Measurements from ENCODE around the gene ADCY3. TPM values are rescaled to one million over a fixed set of nuclear protein-coding genes. Genes with fewer than 3 reads are reported as not detected.

The ADCY3 gene
- polyA plus RNA-seq, 3 donors = 2.5 to 9.3 (median 3.5) TPM

DNA sequence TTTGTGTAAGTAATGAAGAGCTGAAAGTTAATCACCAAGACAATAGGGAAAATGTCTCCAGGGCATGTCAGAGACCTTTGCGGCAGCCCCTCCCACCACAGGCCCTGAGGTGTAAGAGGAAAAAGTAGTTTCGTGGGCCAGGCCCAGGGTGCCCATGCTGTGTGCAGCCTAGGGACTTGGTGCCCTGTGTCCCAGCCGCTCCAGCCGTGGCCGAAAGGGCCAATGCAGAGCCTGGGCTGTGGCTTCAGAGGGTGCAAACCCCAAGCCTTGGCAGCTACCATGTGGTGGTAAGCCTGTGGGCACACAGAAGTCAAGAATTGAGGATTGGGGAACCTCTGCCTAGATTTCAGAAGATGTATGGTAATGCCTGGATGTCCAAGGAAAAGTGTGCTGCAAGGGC, 74.3 kb downstream of the ADCY3 start:
- peaks cover 0 to 2% (median 0%) of the 10 kb centered on the region in 3 donors for H3K27me3 Mint-ChIP-seq (ENCODE audit: low read depth in 3 of 3)
- H3K9me3 Mint-ChIP-seq = peaks cover 22 to 32% (median 28%) of the 10 kb centered on the region in 7 donors
- peak overlapping the region in 1 of 7 donors; percentile 18 for H3K27ac Mint-ChIP-seq
- 100% methylated on average over 5 of the region's 5 CpGs for WGBS (ENCODE audit: insufficient coverage)
- no peaks in the 10 kb centered on the region for H3K4me1 ChIP-seq (ENCODE audit: control insufficient read depth in 1 of 2, insufficient read depth in 2 of 2, low read length in 2 of 2)
- no peaks in the 10 kb centered on the region for H3K79me2 ChIP-seq (ENCODE audit: insufficient read depth, low read length)
- no peak overlapping the region for H3K4me3 Mint-ChIP-seq
- no peak overlapping the region for H3K4me3 ChIP-seq (replicated peaks in 1 of 3; ENCODE audit: low read depth in 2 of 3, low read length in 3 of 3)
- intact Hi-C loops (cut with micrococcal nuclease) = no loop called here
- H3K4me2 ChIP-seq (replicated peaks; ENCODE audit: extremely low read depth, low read length, poor library complexity, severe bottlenecking) = no peak overlapping the region
- TF ChIP-seq, protein P1, sequence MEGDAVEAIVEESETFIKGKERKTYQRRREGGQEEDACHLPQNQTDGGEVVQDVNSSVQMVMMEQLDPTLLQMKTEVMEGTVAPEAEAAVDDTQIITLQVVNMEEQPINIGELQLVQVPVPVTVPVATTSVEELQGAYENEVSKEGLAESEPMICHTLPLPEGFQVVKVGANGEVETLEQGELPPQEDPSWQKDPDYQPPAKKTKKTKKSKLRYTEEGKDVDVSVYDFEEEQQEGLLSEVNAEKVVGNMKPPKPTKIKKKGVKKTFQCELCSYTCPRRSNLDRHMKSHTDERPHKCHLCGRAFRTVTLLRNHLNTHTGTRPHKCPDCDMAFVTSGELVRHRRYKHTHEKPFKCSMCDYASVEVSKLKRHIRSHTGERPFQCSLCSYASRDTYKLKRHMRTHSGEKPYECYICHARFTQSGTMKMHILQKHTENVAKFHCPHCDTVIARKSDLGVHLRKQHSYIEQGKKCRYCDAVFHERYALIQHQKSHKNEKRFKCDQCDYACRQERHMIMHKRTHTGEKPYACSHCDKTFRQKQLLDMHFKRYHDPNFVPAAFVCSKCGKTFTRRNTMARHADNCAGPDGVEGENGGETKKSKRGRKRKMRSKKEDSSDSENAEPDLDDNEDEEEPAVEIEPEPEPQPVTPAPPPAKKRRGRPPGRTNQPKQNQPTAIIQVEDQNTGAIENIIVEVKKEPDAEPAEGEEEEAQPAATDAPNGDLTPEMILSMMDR (IDR thresholded peaks at IDR 0.05) = no peak
- no peaks in the 10 kb centered on the region for H3K4me1 Mint-ChIP-seq
- peaks cover 0 to 42% of the 10 kb centered on the region in 2 donors for H3K9me3 ChIP-seq (replicated peaks in 1 of 2; ENCODE audit: control insufficient read depth in 1 of 2, insufficient read depth in 1 of 2, low read length in 2 of 2)
- no peak overlapping the region for H3K9ac ChIP-seq (ENCODE audit: insufficient read depth, low read length, poor library complexity, severe bottlenecking)
- no peaks in the 10 kb centered on the region for H3K36me3 ChIP-seq (replicated peaks in 1 of 2; ENCODE audit: control insufficient read depth in 1 of 2, insufficient read depth in 2 of 2, low read length in 2 of 2)
- H2AFZ ChIP-seq (ENCODE audit: insufficient read depth, low read depth, low read length, poor library complexity, severe bottlenecking) = no peak overlapping the region
- no peaks in the 10 kb centered on the region for H4K20me1 ChIP-seq (ENCODE audit: insufficient read depth, low read length)
- peaks cover 27 to 36% of the 10 kb centered on the region in 2 donors for H3K36me3 Mint-ChIP-seq
- H3K27me3 ChIP-seq (ENCODE audit: control insufficient read depth in 2 of 2, insufficient read depth in 2 of 2, low read length in 2 of 2) = no peaks in the 10 kb centered on the region
- no peak overlapping the region for H3K27ac ChIP-seq (ENCODE audit: low read depth in 1 of 2, low read length in 2 of 2)
- no peak for DNase-seq

DNA sequence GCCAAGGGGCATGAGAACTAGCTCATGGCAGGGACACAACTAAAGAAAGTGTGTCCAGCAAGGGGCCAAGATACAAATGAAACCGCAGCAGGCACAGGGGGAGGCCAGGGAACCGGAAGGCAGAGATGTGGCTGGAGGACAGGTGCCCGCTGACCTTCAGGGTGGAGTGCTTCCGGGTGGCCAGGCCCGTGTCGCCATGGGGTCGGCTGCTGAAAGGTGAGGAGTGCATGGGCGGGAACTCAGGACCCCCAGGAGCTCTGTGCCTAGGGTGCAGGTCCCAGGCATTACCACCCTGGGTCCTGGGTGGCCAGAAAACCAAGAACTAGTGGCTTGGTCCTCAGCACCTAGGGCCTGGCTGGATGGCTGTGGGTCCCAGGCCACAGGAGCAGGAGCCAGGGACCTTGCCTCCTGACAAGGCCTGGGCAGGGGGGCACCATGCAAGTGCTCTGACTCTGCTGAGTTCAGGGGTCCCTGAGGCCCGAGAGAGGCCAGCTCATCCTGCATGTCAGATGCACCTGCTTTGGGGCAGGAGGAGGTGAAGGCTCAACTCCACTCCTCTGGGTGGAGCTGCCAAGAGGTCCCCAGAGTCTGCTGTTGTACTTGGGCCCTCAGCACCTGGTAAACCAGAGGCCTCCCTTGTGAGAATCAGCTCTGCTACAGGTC, 75.9 kb downstream of the ADCY3 start:
- no peak overlapping the region for H3K4me3 Mint-ChIP-seq
- H3K36me3 Mint-ChIP-seq = peaks cover 29 to 35% of the 10 kb centered on the region in 2 donors

More for the DNA sequence above, 75.9 kb downstream of the ADCY3 start:
- WGBS (ENCODE audit: insufficient coverage) = 99% methylated on average over 9 of the region's 9 CpGs
- H3K9ac ChIP-seq (ENCODE audit: insufficient read depth, low read length, poor library complexity, severe bottlenecking) = no peak overlapping the region
- no peak for DNase-seq
- no peaks in the 10 kb centered on the region for H3K36me3 ChIP-seq (replicated peaks in 1 of 2; ENCODE audit: control insufficient read depth in 1 of 2, insufficient read depth in 2 of 2, low read length in 2 of 2)
- peaks cover 18 to 29% (median 26%) of the 10 kb centered on the region in 7 donors for H3K9me3 Mint-ChIP-seq
- H3K27me3 Mint-ChIP-seq (ENCODE audit: low read depth in 3 of 3) = peaks cover 0 to 2% (median 0%) of the 10 kb centered on the region in 3 donors
- H2AFZ ChIP-seq (ENCODE audit: insufficient read depth, low read depth, low read length, poor library complexity, severe bottlenecking) = no peak overlapping the region
- H3K4me3 ChIP-seq (replicated peaks in 1 of 3; ENCODE audit: low read depth in 2 of 3, low read length in 3 of 3) = no peak overlapping the region
- no peaks in the 10 kb centered on the region for H3K4me1 Mint-ChIP-seq
- no peaks in the 10 kb centered on the region for H4K20me1 ChIP-seq (ENCODE audit: insufficient read depth, low read length)
- intact Hi-C loops (cut with micrococcal nuclease) = no loop called here
- peaks cover 0 to 31% of the 10 kb centered on the region in 2 donors for H3K9me3 ChIP-seq (replicated peaks in 1 of 2; ENCODE audit: control insufficient read depth in 1 of 2, insufficient read depth in 1 of 2, low read length in 2 of 2)
- no peak overlapping the region for H3K27ac Mint-ChIP-seq
- H3K4me2 ChIP-seq (replicated peaks; ENCODE audit: extremely low read depth, low read length, poor library complexity, severe bottlenecking) = no peak overlapping the region
- no peaks in the 10 kb centered on the region for H3K4me1 ChIP-seq (ENCODE audit: control insufficient read depth in 1 of 2, insufficient read depth in 2 of 2, low read length in 2 of 2)
- no peaks in the 10 kb centered on the region for H3K79me2 ChIP-seq (ENCODE audit: insufficient read depth, low read length)
- no peak overlapping the region for H3K27ac ChIP-seq (ENCODE audit: low read depth in 1 of 2, low read length in 2 of 2)
- TF ChIP-seq, protein P1 (IDR thresholded peaks at IDR 0.05) = no peak
- H3K27me3 ChIP-seq (ENCODE audit: control insufficient read depth in 2 of 2, insufficient read depth in 2 of 2, low read length in 2 of 2) = no peaks in the 10 kb centered on the region
